ENCODE data around the gene CACNG4.

The CACNG4 gene

GRCh38 chr17:67043283-67043682, 78.8 kb downstream of the CACNG4 start:
- no peak for DNase-seq (ENCODE audit: low spot score)

- no peak for DNase-seq (ENCODE audit: low spot score)
These were observed 79.7 kb downstream of the CACNG4 start, which contains the start of gene CACNG1 for GRCh38 chr17:67044016-67044772. Gene CACNG1, plus strand, starts transcription at chr17:67044554. Its CDS starts 107 bp downstream, at chr17:67044661.

- no peak for DNase-seq (ENCODE audit: low spot score)
These were observed 80.4 kb downstream of the CACNG4 start for GRCh38 chr17:67044940-67045339.

GRCh38 chr17:67046398-67046797, 81.9 kb downstream of the CACNG4 start:
- no peak for DNase-seq (ENCODE audit: low spot score)

- DNase-seq (ENCODE audit: low spot score) = no peak
These were observed 82.9 kb downstream of the CACNG4 start for GRCh38 chr17:67047382-67047781.

- no peak for DNase-seq (ENCODE audit: low spot score)
These were observed 84.7 kb downstream of the CACNG4 start for GRCh38 chr17:67049025-67049739.

GRCh38 chr17:67050066-67050465, 85.6 kb downstream of the CACNG4 start:
- DNase-seq (ENCODE audit: low spot score) = no peak

GRCh38 chr17:67050471-67051154, 86.1 kb downstream of the CACNG4 start:
- DNase-seq (ENCODE audit: low spot score) = no peak

- DNase-seq (ENCODE audit: low spot score) = no peak
These were observed 86.6 kb downstream of the CACNG4 start for GRCh38 chr17:67051155-67051538.

GRCh38 chr17:67051837-67052236, 87.3 kb downstream of the CACNG4 start:
- DNase-seq (ENCODE audit: low spot score) = no peak

GRCh38 chr17:67052720-67053437, 88.4 kb downstream of the CACNG4 start:
- DNase-seq (ENCODE audit: low spot score) = no peak

- DNase-seq (ENCODE audit: low spot score) = no peak
These were observed 89.0 kb downstream of the CACNG4 start for GRCh38 chr17:67053438-67054000.

GRCh38 chr17:67054011-67054591, 89.6 kb downstream of the CACNG4 start:
- no peak for DNase-seq (ENCODE audit: low spot score)

- DNase-seq (ENCODE audit: low spot score) = no peak
These were observed 90.1 kb downstream of the CACNG4 start for GRCh38 chr17:67054608-67055007.

- DNase-seq (ENCODE audit: low spot score) = no peak
These were observed 90.5 kb downstream of the CACNG4 start for GRCh38 chr17:67055041-67055443.

- DNase-seq (ENCODE audit: low spot score) = no peak
These were observed 91.6 kb downstream of the CACNG4 start for GRCh38 chr17:67055811-67056745.

GRCh38 chr17:67056746-67057490, 92.4 kb downstream of the CACNG4 start:
- no peak for DNase-seq (ENCODE audit: low spot score)

GRCh38 chr17:67058036-67058435, 93.5 kb downstream of the CACNG4 start:
- no peak for DNase-seq (ENCODE audit: low spot score)

GRCh38 chr17:67059372-67059771, 94.9 kb downstream of the CACNG4 start:
- DNase-seq (ENCODE audit: low spot score) = no peak

- DNase-seq (ENCODE audit: low spot score) = no peak
These were observed 98.6 kb downstream of the CACNG4 start for GRCh38 chr17:67063141-67063540.

Measured in SW480 (cell line).